Glomerular endothelial cell (primary cell): Measurements from ENCODE around the gene RCC2. TPM values are rescaled to one million over a fixed set of nuclear protein-coding genes. Genes with fewer than 3 reads are reported as not detected.

Experiments used
- DNase-seq: peaks from one replicate; pipeline ENCODE4 v3.0.0-alpha.2; 2011; ENCODE audit warnings: low read depth, low spot score; ENCODE audit errors: extremely low read depth
- total RNA-seq: library from RNA; depleted of rRNA; stranded (reverse); fragments of >200 nt; gene quantifications from 2 replicates; pipeline ENCODE4 v1.2.3, GENCODE V29; 2015

Gene RCC2
- total RNA-seq, 1 donor from 2014 or later = 113 TPM

DNA sequence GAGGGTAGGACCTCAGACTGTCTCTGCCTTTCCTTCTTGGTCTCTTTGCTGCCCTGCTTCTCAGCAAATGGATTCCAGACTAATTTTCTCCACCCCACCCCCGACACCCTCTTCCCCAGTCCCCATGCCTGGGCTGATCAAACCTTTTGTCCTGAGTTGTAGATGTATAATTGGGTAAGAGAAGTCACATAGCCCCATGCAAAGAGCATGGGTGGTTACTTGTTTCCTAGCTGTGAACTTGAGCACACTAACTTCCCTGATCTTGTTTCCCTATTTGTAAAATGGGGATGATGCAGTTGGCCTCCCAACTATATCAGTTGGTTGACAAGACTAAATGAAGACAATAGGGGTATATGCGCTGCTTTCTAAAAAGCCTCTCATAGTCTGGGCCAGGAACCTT lies 58.3 kb downstream of the RCC2 start:
- no peak for DNase-seq

DNA sequence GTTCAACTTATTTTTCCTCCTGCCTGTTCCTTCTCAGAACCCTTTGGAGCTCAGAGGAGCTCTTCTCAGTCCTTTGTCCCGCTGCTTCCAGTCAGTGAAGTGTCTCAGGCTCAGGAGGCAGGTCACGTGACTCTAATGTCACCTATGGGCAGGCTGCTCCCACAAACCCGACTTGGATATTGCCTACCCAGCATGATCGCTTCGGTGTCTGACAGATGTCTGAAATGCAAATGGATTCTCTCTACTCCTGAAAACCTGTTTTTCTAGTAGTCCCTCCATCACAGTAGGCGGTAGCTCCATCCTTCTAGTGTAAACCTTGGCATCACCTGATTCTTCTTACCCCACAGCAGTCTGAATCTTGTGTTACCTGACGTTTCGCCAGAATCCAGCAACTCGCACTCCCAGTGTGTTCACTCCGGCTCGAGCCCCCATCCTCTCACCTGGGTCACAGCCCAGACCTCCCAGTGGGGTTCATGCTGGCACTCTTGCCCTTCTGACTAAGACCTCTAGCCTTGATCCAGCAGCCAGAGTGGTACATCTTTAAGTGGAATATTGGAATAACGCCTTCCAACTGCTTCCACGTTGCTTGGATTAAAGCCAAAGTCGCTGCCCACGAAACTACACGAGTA lies 62.0 kb downstream of the RCC2 start:
- DNase-seq = no peak

DNA sequence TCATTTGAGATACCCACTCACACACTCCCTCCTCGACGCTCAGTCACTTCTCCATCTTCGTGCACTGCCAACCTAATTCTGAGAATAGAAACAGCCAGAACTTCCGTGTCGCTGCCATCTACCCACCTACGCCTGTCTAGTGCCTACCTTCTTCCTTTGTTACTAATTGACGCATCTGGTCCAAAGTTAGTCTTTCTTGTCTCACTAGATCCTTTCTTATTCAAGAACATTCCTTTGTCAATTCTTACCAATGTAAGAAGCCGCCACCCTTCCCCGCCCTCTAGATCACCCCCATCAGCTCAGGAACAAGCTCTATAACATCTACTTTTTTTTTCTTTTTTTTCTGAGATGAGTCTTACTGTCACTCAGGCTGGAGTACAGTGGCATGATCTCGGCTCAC lies 63.8 kb downstream of the RCC2 start:
- DNase-seq = no peak

DNA sequence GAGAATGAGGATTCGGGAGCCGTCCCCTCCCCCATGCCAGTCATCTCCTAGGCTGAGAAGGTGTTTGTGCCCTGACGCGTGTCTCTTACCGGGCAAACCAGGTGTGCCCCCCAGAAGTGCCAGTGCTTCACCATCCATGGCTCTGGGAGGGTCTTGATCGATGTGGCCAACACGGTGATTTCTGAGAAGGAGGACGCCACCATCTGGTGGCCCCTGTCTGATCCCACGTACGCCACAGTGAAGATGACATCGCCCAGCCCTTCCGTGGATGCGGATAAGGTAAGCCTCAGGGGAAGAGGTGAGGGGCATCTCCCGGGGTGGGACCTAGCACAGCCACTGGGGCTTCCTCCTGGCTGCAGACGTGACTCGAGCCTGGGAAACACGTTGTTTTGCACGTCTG lies 66.5 kb downstream of the RCC2 start:
- no peak for DNase-seq

DNA sequence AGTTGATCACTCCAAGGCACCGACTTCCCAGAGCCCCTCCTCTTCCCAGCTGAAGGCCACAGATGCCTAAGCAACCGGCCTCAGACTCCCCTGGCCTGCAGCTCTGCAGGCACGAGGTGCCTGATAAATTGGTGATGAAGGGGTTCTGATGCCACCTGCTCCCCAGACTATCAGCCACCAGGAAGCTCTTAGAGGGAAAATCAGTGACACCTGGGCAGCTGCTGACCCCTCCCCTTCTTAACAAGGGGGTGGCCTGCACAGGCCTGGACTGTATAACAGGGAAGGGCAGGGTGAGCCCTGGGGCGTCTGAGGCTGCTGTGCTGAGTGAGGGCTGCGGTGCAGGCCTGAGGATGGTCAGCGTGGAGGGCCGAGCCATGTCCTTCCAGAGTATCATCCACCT lies 67.6 kb downstream of the RCC2 start, which contains the start of gene PADI6:
Gene PADI6, plus strand, starts transcription at position 301 of the 400 bp plus-strand sequence. Its CDS starts 50 bp downstream, at position 351.
- no peak for DNase-seq

DNA sequence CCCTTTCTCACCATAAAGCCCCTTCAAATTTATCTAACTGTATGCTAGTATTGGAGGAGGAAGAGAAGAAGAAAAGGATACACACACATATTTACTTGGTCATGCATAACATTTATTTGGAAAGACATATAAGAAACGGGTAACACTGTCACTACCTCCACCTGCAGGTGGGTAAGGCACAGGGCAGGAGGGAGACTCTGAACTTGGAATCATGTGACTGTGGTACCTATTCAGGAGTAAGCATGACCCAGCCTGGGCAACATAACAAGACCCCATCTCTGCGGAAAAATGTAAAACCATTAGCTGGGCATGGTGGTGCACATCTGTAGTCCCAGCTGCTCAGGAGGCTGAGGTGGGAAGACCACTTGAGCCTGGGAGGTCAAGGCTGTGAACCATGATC lies 68.9 kb downstream of the RCC2 start:
- no peak for DNase-seq

DNA sequence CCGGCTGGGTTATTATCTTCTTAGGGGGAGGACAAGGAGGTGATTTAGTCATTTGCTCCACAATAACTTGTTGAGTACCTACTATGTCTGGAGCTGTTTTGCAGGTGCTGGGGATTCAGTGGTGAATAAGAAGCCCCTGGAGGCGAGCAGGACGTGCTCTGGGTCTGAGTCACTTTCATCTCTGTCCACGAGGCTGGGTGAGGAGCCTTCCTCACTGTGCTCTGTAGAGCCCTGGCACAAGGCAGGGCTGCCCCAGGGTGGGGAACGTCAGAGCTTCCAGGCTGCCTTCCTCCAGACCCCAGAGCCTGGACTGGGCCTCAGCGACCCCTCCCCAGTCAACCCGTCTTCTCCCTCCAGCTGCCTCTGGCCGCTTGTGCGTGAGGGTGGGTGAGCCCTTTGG lies 70.0 kb downstream of the RCC2 start:
- no peak for DNase-seq

DNA sequence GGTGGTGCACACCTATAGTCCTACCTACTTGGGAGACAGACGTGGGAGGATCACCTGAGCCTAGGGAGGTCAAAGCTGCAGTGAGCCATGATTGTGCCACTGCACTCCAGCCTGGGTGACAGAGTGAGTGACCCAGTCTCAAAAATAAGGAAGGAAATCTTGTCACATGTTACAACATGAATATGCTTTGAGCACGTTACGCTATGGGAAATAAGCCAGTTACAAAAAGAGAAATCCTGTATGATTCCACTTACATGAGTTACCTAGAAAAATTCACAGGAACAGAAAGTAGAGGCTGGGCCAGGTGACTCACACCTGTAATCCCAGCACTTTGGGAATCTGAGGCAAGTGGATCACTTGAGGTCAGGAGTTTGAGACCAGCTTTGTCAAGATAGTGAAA lies 74.2 kb downstream of the RCC2 start:
- DNase-seq = no peak

DNA sequence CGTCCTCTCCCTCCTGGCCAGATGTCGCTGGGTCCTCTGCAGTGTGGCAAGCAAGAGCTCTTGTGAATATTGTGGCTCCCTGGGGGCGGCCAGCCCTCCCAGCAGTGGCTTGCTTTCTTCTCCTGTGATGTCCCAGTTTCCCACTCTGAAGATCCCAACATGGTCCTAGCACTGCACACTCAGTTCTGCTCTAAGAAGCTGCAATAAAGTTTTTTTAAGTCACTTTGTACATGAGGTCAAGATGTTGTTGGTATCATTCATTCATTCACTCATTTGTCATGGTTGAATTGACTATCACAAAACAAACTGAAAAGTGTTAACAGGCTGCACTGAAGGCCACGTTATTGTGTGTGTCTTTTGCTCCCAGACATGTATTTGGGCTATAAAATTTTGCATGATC lies 75.7 kb downstream of the RCC2 start:
- DNase-seq = no peak

DNA sequence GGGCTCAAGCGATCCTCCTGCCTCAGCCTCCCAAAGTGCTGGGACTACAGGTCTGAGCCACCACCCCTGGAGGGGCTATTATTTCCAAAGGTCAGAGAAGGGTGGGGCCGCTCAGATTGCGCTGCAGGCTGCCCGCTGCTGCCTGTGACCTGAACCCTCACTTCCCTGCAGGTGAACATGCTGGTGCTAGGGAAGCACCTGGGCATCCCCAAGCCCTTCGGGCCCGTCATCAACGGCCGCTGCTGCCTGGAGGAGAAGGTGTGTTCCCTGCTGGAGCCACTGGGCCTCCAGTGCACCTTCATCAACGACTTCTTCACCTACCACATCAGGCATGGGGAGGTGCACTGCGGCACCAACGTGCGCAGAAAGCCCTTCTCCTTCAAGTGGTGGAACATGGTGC lies 76.1 kb downstream of the RCC2 start:
- DNase-seq = no peak

DNA sequence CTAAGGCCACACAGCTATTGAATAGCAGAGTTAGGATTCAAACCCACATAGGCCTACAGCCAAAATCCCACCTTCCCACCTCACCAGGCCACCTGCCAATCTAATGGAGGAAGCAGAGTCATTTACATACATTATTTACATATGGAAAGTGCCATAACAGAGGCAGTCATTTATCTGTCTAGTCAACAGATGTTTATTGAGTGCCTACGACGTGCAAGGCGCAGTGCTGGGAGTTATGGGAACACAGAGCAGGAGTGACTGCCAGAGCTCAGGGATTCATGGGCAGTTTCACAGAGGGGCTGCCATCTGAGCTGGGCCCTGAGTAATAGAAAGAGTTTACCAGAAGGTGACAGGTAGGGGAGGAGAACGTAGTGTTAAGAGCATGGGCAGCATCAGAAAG lies 77.8 kb downstream of the RCC2 start:
- DNase-seq = no peak

DNA sequence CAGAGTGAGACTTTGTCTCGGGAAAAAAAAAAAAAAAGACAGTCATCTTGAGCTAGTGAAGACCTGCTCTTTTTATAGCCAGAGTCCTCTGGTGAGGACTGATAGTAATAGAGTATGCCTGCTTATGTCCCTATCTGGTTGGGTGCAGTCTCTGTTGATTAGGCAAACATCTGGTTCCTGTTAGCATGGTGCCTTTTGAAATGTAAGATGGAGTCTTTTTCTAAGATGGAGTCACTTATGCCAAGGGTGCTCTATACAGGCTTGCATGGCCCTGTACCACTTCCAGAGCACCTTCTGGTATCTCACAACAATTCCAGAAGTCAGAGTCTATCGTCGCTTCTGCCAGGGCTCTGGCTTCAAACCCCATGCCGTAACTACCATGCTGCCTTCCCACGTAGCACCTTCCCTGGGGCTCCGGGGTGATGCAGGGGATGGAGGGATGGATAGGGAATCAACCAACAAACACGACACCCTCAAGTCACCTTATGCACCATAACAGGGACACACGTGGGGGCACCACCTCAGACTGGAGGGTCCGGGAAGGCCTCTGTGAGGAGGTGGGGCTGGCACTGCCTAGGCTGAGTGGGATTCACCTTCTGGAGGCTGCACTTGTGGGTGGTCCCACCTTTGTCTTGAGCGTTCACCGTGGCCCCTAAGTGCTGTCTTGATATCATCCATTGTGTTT lies 79.1 kb downstream of the RCC2 start:
- no peak for DNase-seq

DNA sequence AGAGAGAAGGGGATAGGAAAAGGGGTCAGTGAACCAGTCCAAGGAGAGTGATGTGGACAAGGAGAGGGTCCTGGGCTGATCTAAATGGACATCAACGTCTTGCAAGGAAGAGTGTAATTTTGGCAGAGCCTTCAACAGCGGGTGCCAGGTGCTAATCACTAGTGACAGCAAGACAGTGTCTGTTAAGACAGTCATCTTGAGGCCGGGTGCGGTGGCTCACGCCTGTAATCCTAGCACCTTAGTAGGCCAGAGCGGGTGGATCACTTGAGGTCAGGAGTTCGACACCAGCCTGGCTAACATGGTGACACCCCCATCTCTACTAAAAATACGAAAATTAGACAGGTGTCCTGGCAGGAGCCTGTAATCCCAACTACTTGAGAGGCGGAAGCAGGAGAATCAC lies 79.7 kb downstream of the RCC2 start:
- no peak for DNase-seq

DNA sequence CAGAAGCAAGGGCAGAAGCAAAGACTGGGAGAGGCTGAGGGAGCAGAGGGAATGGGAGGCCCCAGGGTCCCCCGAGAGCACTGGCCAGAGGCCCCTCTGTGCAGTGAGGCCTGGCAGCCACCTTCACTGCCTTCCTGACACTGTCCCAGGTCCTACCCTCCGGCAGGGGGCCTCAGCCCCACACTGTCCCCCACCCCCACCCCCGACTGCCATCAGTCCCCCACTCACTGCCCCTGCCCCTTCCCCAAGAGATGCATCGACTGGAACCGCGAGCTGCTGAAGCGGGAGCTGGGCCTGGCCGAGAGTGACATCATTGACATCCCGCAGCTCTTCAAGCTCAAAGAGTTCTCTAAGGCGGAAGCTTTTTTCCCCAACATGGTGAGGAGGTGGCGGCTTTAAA lies 80.4 kb downstream of the RCC2 start:
- DNase-seq = no peak

DNA sequence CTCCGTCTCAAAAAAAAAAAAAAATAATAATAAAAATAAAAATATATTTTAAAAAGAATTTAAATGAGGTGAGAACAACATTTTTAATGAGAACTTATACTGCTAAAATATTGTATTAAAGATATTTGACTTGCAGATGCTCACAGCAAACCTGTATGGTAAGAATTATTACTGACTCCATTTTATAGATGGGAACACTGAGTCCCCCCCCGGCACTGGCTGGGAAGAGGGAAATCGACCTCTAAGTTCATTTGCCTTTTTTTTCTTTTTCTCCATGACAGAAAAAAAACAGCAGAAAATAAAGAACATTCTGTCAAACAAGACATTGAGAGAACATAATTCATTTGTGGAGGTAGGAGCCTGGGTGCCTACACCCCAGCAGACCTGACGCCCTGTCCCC lies 80.9 kb downstream of the RCC2 start:
- no peak for DNase-seq

Other genes starting within 250 kb of the RCC2 start
- gene PADI1, start 234.5 kb downstream of the RCC2 start, total RNA-seq = 0.18 and 0.58 TPM in 2 replicates
- gene PADI3, start 190.6 kb downstream of the RCC2 start, total RNA-seq = not detected in 2 replicates
- not detected in 2 replicates for gene PADI4, start 131.5 kb downstream of the RCC2 start, total RNA-seq
- not detected in 2 replicates for gene PADI6, start 67.5 kb downstream of the RCC2 start, total RNA-seq
- 16.6 and 20.4 TPM in 2 replicates for gene ARHGEF10L, start 100.0 kb upstream of the RCC2 start, total RNA-seq